NB4 (cell line): Measurements from ENCODE around the gene GALK2.

Experiments
- TF ChIP-seq, protein P1 (sequence below): IDR thresholded peaks from one replicate; pipeline ENCODE4 v1.5.1; 2012; ENCODE audit warnings: low read depth, low read length
- TF ChIP-seq, protein P2 (sequence below): IDR thresholded peaks from 2 replicates; pipeline ENCODE4 v1.6.1; 2011; ENCODE audit warnings: low read depth, low read length

DNA sequence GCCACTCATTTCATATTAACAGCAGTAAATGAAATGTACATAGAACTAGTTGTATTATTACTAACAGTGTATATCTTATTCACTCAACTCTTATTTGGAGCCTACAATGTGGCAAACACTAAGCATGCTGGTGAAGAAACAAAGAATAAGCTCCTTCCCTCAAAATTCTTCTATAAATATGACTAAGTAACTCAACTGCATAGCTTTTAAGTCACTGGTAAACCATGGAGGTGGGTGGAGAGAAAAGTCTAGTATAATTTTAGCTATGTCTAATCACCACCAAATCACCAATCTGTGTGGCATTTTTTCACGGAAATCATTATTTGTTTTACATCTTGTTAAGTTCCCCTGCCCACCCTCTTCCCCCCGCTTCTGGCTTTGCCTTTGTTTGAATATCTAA lies 32.2 kb upstream of the GALK2 start:
- TF ChIP-seq, protein P1, sequence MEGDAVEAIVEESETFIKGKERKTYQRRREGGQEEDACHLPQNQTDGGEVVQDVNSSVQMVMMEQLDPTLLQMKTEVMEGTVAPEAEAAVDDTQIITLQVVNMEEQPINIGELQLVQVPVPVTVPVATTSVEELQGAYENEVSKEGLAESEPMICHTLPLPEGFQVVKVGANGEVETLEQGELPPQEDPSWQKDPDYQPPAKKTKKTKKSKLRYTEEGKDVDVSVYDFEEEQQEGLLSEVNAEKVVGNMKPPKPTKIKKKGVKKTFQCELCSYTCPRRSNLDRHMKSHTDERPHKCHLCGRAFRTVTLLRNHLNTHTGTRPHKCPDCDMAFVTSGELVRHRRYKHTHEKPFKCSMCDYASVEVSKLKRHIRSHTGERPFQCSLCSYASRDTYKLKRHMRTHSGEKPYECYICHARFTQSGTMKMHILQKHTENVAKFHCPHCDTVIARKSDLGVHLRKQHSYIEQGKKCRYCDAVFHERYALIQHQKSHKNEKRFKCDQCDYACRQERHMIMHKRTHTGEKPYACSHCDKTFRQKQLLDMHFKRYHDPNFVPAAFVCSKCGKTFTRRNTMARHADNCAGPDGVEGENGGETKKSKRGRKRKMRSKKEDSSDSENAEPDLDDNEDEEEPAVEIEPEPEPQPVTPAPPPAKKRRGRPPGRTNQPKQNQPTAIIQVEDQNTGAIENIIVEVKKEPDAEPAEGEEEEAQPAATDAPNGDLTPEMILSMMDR, result no peak
- TF ChIP-seq, protein P2, sequence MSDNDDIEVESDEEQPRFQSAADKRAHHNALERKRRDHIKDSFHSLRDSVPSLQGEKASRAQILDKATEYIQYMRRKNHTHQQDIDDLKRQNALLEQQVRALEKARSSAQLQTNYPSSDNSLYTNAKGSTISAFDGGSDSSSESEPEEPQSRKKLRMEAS, result no peak
